HEK293T (cell line): ENCODE data around the gene SPA17.

Source experiments
- CTCF ChIA-PET: fragments of 350-600 bp; formaldehyde crosslinking; extraction: SDS; loops from one replicate; lab custom pipeline; 2021; ENCODE audit warnings: antibody characterized with exemption, inconsistent platforms; lab: Yijun Ruan, JAX
- POLR2A ChIA-PET: fragments of 350-600 bp; formaldehyde crosslinking; extraction: SDS; loops from one replicate; lab custom pipeline; 2020; ENCODE audit warnings: antibody characterized with exemption, inconsistent platforms; lab: Yijun Ruan, JAX
- DNase-seq: peaks from one replicate; pipeline ENCODE4 v3.0.0; 2012; ENCODE audit warnings: mixed read lengths; ENCODE audit errors: extremely low spot score
- ARNT ChIP-seq: fragments of 450-650 bp; IDR thresholded peaks from 2 replicates; pipeline ENCODE4 v1.6.1; 2017; ENCODE audit warnings: mild to moderate bottlenecking
- BHLHE40 ChIP-seq: fragments of 450-650 bp; IDR thresholded peaks from 2 replicates; pipeline ENCODE4 v1.6.1; 2016; ENCODE audit warnings: mild to moderate bottlenecking, moderate library complexity, borderline replicate concordance
- CTBP1 ChIP-seq: fragments of 450-650 bp; IDR thresholded peaks from 2 replicates; pipeline ENCODE4 v1.6.1; 2016; ENCODE audit warnings: borderline replicate concordance
- ELF4 ChIP-seq: fragments of 450-650 bp; IDR thresholded peaks from 2 replicates; pipeline ENCODE4 v1.6.1; 2017; ENCODE audit warnings: antibody characterized with exemption
- FOXA1 ChIP-seq: fragments of 450-650 bp; IDR thresholded peaks from 2 replicates; pipeline ENCODE4 v1.6.1; 2016; ENCODE audit warnings: mild to moderate bottlenecking
- FOXK2 ChIP-seq: fragments of 450-650 bp; IDR thresholded peaks from 2 replicates; pipeline ENCODE4 v1.6.1; 2016; ENCODE audit warnings: mild to moderate bottlenecking
- FOXM1 ChIP-seq: fragments of 450-650 bp; IDR thresholded peaks from 2 replicates; pipeline ENCODE4 v1.6.1; 2017; ENCODE audit warnings: mild to moderate bottlenecking, borderline replicate concordance
- HDGF ChIP-seq: fragments of 450-650 bp; IDR thresholded peaks from 2 replicates; pipeline ENCODE4 v1.6.1; 2017; ENCODE audit warnings: antibody characterized with exemption, borderline replicate concordance
- L3MBTL2 ChIP-seq: fragments of 450-650 bp; conservative IDR thresholded peaks from 2 replicates; pipeline ENCODE4 v1.6.1; 2016; ENCODE audit warnings: mild to moderate bottlenecking
- LEF1 ChIP-seq: fragments of 450-650 bp; IDR thresholded peaks from 2 replicates; pipeline ENCODE4 v1.6.1; 2017; ENCODE audit warnings: mild to moderate bottlenecking, borderline replicate concordance
- NFRKB ChIP-seq: fragments of 450-650 bp; IDR thresholded peaks from 2 replicates; pipeline ENCODE4 v1.6.1; 2016; ENCODE audit warnings: mild to moderate bottlenecking, moderate library complexity
- SP1 ChIP-seq: fragments of 450-650 bp; IDR thresholded peaks from 2 replicates; pipeline ENCODE4 v1.6.1; 2017
- SUZ12 ChIP-seq: fragments of 450-650 bp; IDR thresholded peaks from 2 replicates; pipeline ENCODE4 v1.6.1; 2016; ENCODE audit warnings: mild to moderate bottlenecking
- TARDBP ChIP-seq: fragments of 450-650 bp; IDR thresholded peaks from 2 replicates; pipeline ENCODE4 v1.6.1; 2016
- ZNF384 ChIP-seq: fragments of 450-650 bp; IDR thresholded peaks from 2 replicates; pipeline ENCODE4 v1.6.1; 2016
- TF ChIP-seq, protein P1 (sequence below): fragments of 450-650 bp; IDR thresholded peaks from 2 replicates; pipeline ENCODE4 v1.6.1; 2016

Gene SPA17

DNA sequence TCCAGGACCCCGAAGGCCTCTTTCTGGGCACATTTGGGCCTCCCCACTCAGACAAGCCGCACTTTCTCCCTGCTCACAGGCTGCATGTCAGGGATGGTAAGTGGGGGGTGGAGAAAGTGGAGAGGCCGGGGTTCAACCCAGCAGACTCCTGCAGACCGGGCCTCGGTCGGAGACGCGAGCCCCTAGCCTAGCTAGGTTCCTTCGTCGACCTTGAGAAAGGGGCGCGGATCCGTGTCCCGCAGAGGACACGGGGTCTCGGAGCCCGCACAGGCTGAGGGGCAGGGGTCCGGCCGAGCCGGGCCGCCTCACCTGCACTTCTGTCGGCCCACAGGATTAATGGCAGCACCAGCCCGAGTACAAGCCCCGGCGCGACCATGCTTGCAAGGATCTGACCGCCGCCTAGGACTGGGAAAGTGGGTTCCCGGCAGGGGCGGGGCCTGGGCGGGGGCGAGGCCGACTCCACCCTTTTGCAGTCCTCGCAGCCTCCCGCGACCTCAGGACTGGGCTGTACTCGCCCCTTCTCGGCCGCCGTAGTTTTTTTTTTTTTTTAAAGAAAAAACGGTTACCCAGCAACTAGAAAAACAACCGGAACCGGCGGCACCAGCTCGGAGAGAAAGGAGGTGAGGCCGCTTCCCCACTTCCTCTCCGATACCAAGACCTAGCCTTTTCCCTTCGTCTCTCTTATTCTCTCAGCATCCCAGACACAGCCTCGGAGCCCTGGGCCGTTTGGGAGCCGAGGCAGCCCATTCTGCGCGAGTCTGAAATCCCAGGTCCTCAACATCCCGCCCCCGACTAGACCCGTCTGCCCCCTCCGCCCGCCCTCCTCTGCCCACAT is at the start of gene SPA17, which contains the start of gene SIAE:
Gene SPA17 (plus strand): TSS at position 572 of the 835 bp plus-strand sequence. CDS start 1,361 bp downstream, outside the sequence.
Gene SIAE (minus strand): TSS at position 407 of the 835 bp plus-strand sequence. CDS start 31 bp downstream, at position 376.
- CTCF ChIA-PET: interaction anchor here (0.6 to 0.8 kb wide), 2 partner anchors 119 to 551 kb away, joined by 3 read pairs; no protein-coding TSS in a partner anchor
- DNase-seq: peak; percentile 97
- TF ChIP-seq, protein P1, sequence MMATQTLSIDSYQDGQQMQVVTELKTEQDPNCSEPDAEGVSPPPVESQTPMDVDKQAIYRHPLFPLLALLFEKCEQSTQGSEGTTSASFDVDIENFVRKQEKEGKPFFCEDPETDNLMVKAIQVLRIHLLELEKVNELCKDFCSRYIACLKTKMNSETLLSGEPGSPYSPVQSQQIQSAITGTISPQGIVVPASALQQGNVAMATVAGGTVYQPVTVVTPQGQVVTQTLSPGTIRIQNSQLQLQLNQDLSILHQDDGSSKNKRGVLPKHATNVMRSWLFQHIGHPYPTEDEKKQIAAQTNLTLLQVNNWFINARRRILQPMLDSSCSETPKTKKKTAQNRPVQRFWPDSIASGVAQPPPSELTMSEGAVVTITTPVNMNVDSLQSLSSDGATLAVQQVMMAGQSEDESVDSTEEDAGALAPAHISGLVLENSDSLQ: no peak
- TF ChIP-seq SP1 (peak; percentile 35; the same call in 1 of the 2 replicates), BHLHE40 (no peak), ZNF384 (peak; percentile 98), NFRKB (no peak)
- POLR2A ChIA-PET: interaction anchor here (0.6 to 1.8 kb wide), 12 partner anchors 10 to 203 kb away, joined by 3 to 8 read pairs (median 4); partner anchors contain the start of genes MSANTD2 and NRGN

DNA sequence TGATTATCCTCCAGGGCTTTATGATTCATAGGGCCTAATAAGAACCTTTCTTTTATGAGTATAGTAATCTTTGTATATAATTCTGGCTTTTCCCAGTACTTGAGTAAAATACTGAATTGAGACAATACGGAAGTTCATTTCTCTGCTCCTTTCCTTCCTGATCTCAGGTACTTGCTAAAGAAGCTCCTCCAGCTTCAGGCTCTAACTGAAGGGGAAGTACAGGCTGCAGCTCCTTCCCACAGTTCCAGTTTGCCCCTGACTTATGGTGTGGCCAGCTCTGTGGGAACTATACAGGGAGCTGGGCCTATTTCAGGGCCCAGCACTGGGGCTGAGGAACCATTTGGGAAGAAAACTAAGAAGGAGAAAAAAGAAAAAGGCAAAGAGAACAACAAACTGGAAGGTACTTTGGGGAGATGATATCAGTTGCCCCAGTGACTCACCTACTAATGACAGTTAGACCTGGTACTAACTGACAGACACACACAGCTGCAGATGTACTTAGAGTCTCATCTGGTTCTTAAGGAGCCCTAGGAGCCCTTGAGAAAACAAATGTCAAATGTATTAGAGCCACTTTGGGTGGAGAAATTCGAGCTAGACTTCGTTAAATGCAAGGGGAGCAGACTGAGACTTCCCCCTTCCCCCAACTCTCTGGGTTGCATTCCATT is 48.1 kb upstream of the SPA17 start:
- no peak for DNase-seq
- TF ChIP-seq FOXA1 (no peak), SP1 (no peak), FOXK2 (no peak), HDGF (no peak), CTBP1 (no peak), ELF4 (no peak), ARNT (no peak), L3MBTL2 (no peak), SUZ12 (no peak)
- TF ChIP-seq, protein P1: no peak
- POLR2A ChIA-PET: no interaction called here
- CTCF ChIA-PET: no interaction called here

DNA sequence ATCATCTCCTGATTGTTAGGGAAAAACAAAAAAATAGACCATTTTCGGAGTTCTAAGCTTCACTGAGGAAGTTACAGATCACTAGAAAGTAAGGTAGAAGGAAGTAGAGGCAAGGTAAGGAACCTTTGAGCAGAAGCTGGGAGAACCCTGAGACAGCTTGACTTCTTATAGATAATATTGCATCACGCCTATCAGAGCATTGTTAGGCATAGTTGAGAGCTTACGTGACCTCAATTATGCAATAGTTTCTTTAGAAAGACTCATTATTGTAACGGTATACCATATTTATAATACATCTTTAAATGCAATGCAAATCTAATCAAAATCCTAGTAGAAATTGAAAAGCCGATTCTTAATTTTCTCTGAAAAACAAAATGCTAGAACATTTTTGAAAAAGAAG is 46.2 kb upstream of the SPA17 start:
- ChIA-PET POLR2A (no interaction called here), CTCF (no interaction called here)
- DNase-seq: no peak
- no peak for TF ChIP-seq CTBP1
- TF ChIP-seq ZNF384: no peak
- TF ChIP-seq FOXK2: no peak
- no peak for TF ChIP-seq ELF4
- TF ChIP-seq BHLHE40: no peak
- TF ChIP-seq FOXM1: no peak
- no peak for TF ChIP-seq SP1
- no peak for TF ChIP-seq SUZ12
- no peak for TF ChIP-seq ARNT
- TF ChIP-seq, protein P1: no peak

DNA sequence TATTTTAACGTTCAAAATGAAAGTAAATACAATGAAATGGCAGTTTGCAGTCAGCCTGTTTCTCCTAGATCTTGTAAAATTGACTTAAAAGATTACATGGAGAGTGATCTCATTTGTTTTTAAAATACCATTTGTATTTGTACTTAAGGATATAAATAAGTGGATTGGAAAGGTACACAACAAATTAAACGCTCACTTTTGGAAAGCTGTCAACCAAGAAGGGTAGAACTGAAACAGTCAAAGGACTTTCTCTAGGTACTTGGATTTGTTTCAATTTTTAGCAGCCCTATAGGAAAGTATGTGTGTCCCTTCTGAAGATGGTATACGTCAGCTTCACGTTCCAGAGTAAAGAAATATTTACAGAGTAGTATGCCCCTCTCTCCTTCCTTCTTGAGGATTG is 43.7 kb upstream of the SPA17 start:
- CTCF ChIA-PET: interaction anchor here (0.6 kb wide), 2 partner anchors 10 to 804 kb away, joined by 3 to 4 read pairs; no protein-coding TSS in a partner anchor
- POLR2A ChIA-PET: no interaction called here
- TF ChIP-seq ARNT: no peak
- TF ChIP-seq LEF1: no peak
- TF ChIP-seq HDGF: no peak
- TF ChIP-seq SUZ12: no peak
- TF ChIP-seq L3MBTL2: no peak
- TF ChIP-seq NFRKB: no peak
- TF ChIP-seq FOXM1: no peak
- no peak for TF ChIP-seq TARDBP
- TF ChIP-seq ZNF384: no peak
- TF ChIP-seq SP1: no peak
- TF ChIP-seq, protein P1: no peak
- no peak for TF ChIP-seq ELF4
- TF ChIP-seq FOXA1: no peak
- TF ChIP-seq CTBP1: no peak
- no peak for TF ChIP-seq FOXK2
- no peak for TF ChIP-seq BHLHE40
- no peak for DNase-seq

DNA sequence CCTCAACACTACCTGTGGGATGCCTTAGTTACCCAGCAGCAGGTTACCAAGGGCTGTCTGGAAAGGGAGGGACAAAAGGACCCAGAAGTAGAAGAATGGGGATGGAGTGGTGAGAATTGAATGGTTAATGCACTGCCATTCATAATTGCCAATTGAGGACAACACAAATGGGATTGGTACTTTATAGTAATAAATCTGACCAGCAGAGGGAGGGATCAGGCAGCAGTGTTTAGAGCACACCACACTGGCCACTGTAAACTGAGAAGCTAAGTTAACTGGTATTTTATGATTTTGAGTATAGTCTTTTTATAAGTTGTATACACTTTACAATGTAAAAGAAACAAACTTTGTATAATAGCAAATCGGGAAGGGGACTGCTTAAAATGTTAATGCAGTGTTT is 40.3 kb upstream of the SPA17 start:
- CTCF ChIA-PET: no interaction called here
- POLR2A ChIA-PET: interaction anchor here (1.6 to 3.0 kb wide), 2 partner anchors 11 kb away, joined by 7 to 11 read pairs; partner anchors contain the start of gene TBRG1
- peak; percentile 26 for DNase-seq
- TF ChIP-seq, protein P1: peak; percentile 53; the same call in 1 of the 2 replicates
- no peak for TF ChIP-seq TARDBP
- no peak for TF ChIP-seq ZNF384
